ENCODE measurements around the gene MED12L.

DNA sequence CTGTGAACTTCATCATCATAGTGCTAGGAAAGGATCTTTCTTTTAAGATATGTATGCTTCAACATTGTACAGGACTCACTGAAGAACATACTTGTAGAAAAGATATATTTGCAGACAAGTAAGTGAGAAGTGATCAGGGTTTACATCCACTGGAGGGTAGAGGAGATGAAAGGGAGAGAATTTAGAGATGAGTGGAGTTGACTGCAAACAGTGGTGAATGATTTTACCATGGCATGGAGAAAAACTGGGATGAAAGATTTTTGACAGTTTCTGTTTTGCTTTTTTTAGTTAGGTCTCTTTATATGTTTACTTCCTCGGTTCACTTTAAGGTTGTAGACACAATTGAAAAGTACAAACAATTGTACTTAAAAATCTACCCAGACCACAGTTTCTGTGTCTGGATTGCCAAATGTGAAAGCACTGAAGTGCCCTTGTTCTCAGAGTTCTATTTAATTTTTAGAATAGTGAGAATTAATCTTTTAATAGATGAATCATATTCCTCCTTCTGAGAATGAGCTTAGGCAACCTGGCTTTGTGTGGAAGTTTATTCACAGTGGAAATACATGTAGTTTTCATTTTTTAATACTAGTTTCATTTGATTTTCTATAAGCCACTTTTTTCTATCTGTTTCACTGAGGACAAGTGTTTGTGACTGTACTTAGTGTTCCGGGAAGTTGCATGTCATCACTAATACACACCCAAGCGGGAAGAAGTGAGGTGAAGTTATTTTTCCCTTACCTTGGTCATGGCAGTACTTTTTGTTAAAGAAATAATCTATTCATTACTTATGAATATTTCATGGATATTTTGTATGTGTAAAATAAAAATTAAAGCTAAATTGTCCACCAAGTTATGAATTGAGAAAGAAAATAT is 119.3 kb downstream of the MED12L start:
- TF ChIP-seq CTCF (IDR thresholded peaks at IDR 0.05) (no peak), POLR2A (IDR thresholded peaks at IDR 0.05) (no peak)

Data from lower leg skin (tissue), 3 donors.